GM12891 (cell line): ENCODE results near the gene KANSL1.

Experiments
- POLR2AphosphoS5 ChIP-seq: IDR thresholded peaks from 2 replicates; pipeline ENCODE4 v1.6.1; 2011; ENCODE audit warnings: low read depth, low read length, control low read depth
- SPI1 ChIP-seq: IDR thresholded peaks from 2 replicates; pipeline ENCODE4 v1.6.1; 2011; ENCODE audit warnings: low read depth, low read length, control low read depth
- TAF1 ChIP-seq: IDR thresholded peaks from 2 replicates; pipeline ENCODE4 v1.6.1; 2011; ENCODE audit warnings: low read depth, low read length, control low read depth

GRCh38 chr17:46089389-46089965, 103.8 kb downstream of the KANSL1 start:
- TF ChIP-seq TAF1 (no peak), POLR2AphosphoS5 (no peak), SPI1 (no peak)
